Kidney epithelial cell (primary cell): ENCODE measurements around the gene PPP4R4. TPM values are rescaled to one million over a fixed set of nuclear protein-coding genes. Genes with fewer than 3 reads are reported as not detected.
A peak's percentile ranks its signal among the peaks of the same experiment; 100 is the strongest.
"Not testable (repeated sequence)": the region's sequence is repeated elsewhere in the genome, so short reads cannot be mapped to it uniquely, and the experiment has no call there.

Experiments
- DNase-seq: peaks from one replicate; pipeline ENCODE4 v3.0.0-alpha.2; 2010; ENCODE audit warnings: low read depth
- H3K27me3 ChIP-seq: 2 replicates; pipeline ENCODE4 v1.6.0; 2011; ENCODE audit warnings: low read length; ENCODE audit not compliant: control insufficient read depth, insufficient read depth
- H3K36me3 ChIP-seq: 2 replicates; pipeline ENCODE4 v1.5.1; 2011; ENCODE audit warnings: low read length; ENCODE audit not compliant: control insufficient read depth, insufficient read depth
- H3K4me3 ChIP-seq: 2 replicates; pipeline ENCODE4 v1.5.1; 2011; ENCODE audit warnings: low read depth, mild to moderate bottlenecking, control low read depth, low read length
- total RNA-seq: library from RNA; depleted of rRNA; stranded (reverse); fragments of >200 nt; gene quantifications from 2 replicates; pipeline ENCODE4 v1.2.3, GENCODE V29; 2015
- TF ChIP-seq, protein P1 (sequence below): IDR thresholded peaks from 2 replicates; pipeline ENCODE4 v1.5.1; 2011; ENCODE audit warnings: mild to moderate bottlenecking, moderate library complexity, low read length, control low read depth, inconsistent platforms; ENCODE audit not compliant: insufficient read depth, poor library complexity, severe bottlenecking

PPP4R4 gene
- total RNA-seq, 1 donor from 2014 or later = 2.4 TPM

GRCh38 chr14:94196057-94196456 lies 21.9 kb downstream of the PPP4R4 start:
- H3K4me3 ChIP-seq = no peak overlapping the region
- H3K27me3 ChIP-seq = no peaks in the 10 kb centered on the region
- TF ChIP-seq, protein P1, sequence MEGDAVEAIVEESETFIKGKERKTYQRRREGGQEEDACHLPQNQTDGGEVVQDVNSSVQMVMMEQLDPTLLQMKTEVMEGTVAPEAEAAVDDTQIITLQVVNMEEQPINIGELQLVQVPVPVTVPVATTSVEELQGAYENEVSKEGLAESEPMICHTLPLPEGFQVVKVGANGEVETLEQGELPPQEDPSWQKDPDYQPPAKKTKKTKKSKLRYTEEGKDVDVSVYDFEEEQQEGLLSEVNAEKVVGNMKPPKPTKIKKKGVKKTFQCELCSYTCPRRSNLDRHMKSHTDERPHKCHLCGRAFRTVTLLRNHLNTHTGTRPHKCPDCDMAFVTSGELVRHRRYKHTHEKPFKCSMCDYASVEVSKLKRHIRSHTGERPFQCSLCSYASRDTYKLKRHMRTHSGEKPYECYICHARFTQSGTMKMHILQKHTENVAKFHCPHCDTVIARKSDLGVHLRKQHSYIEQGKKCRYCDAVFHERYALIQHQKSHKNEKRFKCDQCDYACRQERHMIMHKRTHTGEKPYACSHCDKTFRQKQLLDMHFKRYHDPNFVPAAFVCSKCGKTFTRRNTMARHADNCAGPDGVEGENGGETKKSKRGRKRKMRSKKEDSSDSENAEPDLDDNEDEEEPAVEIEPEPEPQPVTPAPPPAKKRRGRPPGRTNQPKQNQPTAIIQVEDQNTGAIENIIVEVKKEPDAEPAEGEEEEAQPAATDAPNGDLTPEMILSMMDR = no peak
- DNase-seq = no peak
- H3K36me3 ChIP-seq = no peaks in the 10 kb centered on the region

GRCh38 chr14:94203473-94204210 lies 29.5 kb downstream of the PPP4R4 start:
- no peak for DNase-seq
- H3K4me3 ChIP-seq = no peak overlapping the region

GRCh38 chr14:94213021-94213420 lies 38.9 kb downstream of the PPP4R4 start:
- no peak overlapping the region for H3K4me3 ChIP-seq
- H3K36me3 ChIP-seq = no peaks in the 10 kb centered on the region
- DNase-seq = peak; percentile 16
- TF ChIP-seq, protein P1 = no peak
- H3K27me3 ChIP-seq = no peaks in the 10 kb centered on the region

More at GRCh38 chr14:94203473-94204210, 29.5 kb downstream of the PPP4R4 start:
- Histone ChIP-seq H3K27me3 (no peaks in the 10 kb centered on the region), H3K36me3 (no peaks in the 10 kb centered on the region)
- TF ChIP-seq, protein P1 = no peak

- TF ChIP-seq, protein P1 = no peak
- H3K27me3 ChIP-seq = no peaks in the 10 kb centered on the region
- DNase-seq = no peak
These were observed 39.6 kb downstream of the PPP4R4 start for GRCh38 chr14:94213741-94214140.

DNA sequence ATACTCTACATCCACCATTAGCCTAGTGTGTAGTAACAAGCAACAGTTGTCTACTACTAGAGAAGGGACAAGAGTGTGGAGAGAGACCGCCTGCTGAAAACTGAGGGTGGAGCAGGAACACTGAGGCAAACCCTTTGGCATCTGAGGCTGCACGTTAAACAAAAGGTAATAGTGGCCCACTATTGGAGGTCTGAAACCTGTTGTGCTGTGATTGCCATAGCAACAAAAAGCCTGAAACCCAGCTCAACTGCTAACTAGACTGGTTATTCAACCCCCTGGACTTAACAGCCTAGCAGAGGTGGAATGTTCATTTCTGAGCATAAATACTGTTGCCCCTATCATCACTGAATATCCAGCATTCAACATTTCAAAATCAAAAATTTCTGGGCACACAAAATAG lies 43.0 kb downstream of the PPP4R4 start:
- DNase-seq = no peak
- TF ChIP-seq, protein P1 = no peak
- no peak overlapping the region for H3K4me3 ChIP-seq
- H3K36me3 ChIP-seq = no peaks in the 10 kb centered on the region
- H3K27me3 ChIP-seq = no peaks in the 10 kb centered on the region

More at GRCh38 chr14:94213741-94214140, 39.6 kb downstream of the PPP4R4 start:
- H3K4me3 ChIP-seq = no peak overlapping the region
- H3K36me3 ChIP-seq = no peaks in the 10 kb centered on the region

DNA sequence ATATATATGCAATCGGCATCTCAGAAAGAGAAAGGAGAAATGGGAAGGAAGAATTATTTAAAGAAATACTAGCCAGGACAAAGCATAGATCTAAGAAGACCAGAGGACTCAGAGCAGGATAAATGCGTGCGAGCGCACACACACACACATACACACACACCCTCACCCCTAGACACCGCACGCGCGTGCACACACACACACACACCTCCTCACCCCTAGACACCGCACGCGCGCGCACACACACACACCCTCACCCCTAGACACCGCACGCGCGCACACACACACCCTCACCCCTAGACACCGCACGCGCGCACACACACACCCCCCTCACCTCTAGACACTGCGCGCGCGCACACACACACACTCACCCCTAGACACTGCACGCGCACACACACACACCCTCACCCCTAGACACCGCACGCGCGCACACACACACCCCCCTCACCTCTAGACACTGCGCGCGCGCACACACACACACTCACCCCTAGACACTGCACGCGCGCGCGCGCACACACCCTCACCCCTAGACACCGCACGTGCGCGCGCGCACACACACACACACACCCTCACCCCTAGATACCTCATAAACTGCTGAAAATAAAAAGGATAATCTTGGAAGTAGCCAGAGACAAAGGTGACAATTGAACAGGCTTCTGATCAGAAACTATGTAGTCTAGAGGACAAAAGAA lies 44.2 kb downstream of the PPP4R4 start:
- not testable (repeated sequence) for DNase-seq, H3K36me3 ChIP-seq, H3K4me3 ChIP-seq, H3K27me3 ChIP-seq
